Measurements from ENCODE around the gene LAMTOR4. TPM values are rescaled to one million over a fixed set of nuclear protein-coding genes. Genes with fewer than 3 reads are reported as not detected.
"Not testable (repeated sequence)": the region's sequence is repeated elsewhere in the genome, so short reads cannot be mapped to it uniquely, and the experiment has no call there.

The LAMTOR4 gene
- total RNA-seq, 1 donor from 2014 or later, result 58.4 TPM

GRCh38 chr7:100171087-100171681 lies 22.5 kb downstream of the LAMTOR4 start:
- no peak for DNase-seq (ENCODE audit: low read depth)

GRCh38 chr7:100171840-100172239 lies 23.1 kb downstream of the LAMTOR4 start:
- no peak for DNase-seq (ENCODE audit: low read depth)

GRCh38 chr7:100173806-100174495 lies 25.2 kb downstream of the LAMTOR4 start:
- no peak for DNase-seq (ENCODE audit: low read depth)

GRCh38 chr7:100174582-100174981 lies 25.9 kb downstream of the LAMTOR4 start:
- DNase-seq (ENCODE audit: low read depth), result no peak

GRCh38 chr7:100175296-100175935 lies 26.7 kb downstream of the LAMTOR4 start:
- no peak for DNase-seq (ENCODE audit: low read depth)

- DNase-seq (ENCODE audit: low read depth), result no peak
These were observed 27.7 kb downstream of the LAMTOR4 start for GRCh38 chr7:100176096-100177044.

- DNase-seq (ENCODE audit: low read depth), result peak; percentile 84
These were observed 28.6 kb downstream of the LAMTOR4 start, which contains the start of the genes GPC2 and STAG3 for GRCh38 chr7:100177045-100178001. GPC2 (minus strand) TSS chr7:100177381; CDS start chr7:100177199, 182 bp downstream. STAG3 (plus strand) TSS chr7:100177918; CDS start chr7:100180557, 2,639 bp downstream.

GRCh38 chr7:100180084-100180483 lies 31.4 kb downstream of the LAMTOR4 start:
- not testable (repeated sequence) for DNase-seq (ENCODE audit: low read depth)

- DNase-seq (ENCODE audit: low read depth), result not testable (repeated sequence)
These were observed 33.9 kb downstream of the LAMTOR4 start for GRCh38 chr7:100182616-100183015.

GRCh38 chr7:100183090-100183489 lies 34.4 kb downstream of the LAMTOR4 start:
- DNase-seq (ENCODE audit: low read depth), result not testable (repeated sequence)

- no peak for DNase-seq (ENCODE audit: low read depth)
These were observed 37.0 kb downstream of the LAMTOR4 start for GRCh38 chr7:100185726-100186125.

GRCh38 chr7:100189061-100189460 lies 40.3 kb downstream of the LAMTOR4 start:
- no peak for DNase-seq (ENCODE audit: low read depth)

GRCh38 chr7:100190048-100190711 lies 41.5 kb downstream of the LAMTOR4 start:
- DNase-seq (ENCODE audit: low read depth), result peak; percentile 42

- peak; percentile 60 for DNase-seq (ENCODE audit: low read depth)
These were observed 43.1 kb downstream of the LAMTOR4 start for GRCh38 chr7:100191775-100192174.

GRCh38 chr7:100192281-100192862 lies 43.7 kb downstream of the LAMTOR4 start:
- DNase-seq (ENCODE audit: low read depth), result not testable (repeated sequence)

GRCh38 chr7:100192969-100193368 lies 44.3 kb downstream of the LAMTOR4 start:
- no peak for DNase-seq (ENCODE audit: low read depth)

GRCh38 chr7:100195222-100195621 lies 46.5 kb downstream of the LAMTOR4 start:
- no peak for DNase-seq (ENCODE audit: low read depth)

GRCh38 chr7:100195901-100196322 lies 47.2 kb downstream of the LAMTOR4 start:
- not testable (repeated sequence) for DNase-seq (ENCODE audit: low read depth)

GRCh38 chr7:100198266-100198665 lies 49.5 kb downstream of the LAMTOR4 start:
- DNase-seq (ENCODE audit: low read depth), result no peak
